GM10266 (cell line): ENCODE measurements around the gene FLOT2.

Experiments used
- DNase-seq: peaks from one replicate; pipeline ENCODE4 v3.0.0; 2012; ENCODE audit errors: extremely low spot score
- CTCF ChIP-seq: IDR thresholded peaks from 2 replicates; pipeline ENCODE4 v1.5.1; 2012; ENCODE audit warnings: mild to moderate bottlenecking, low read depth; ENCODE audit not compliant: control insufficient read depth, insufficient read depth; ENCODE audit errors: missing control alignments

The FLOT2 gene

GRCh38 chr17:28917029-28917428, 19.5 kb upstream of the FLOT2 start:
- TF ChIP-seq CTCF: no peak
- DNase-seq: no peak

GRCh38 chr17:28916302-28916934, 18.9 kb upstream of the FLOT2 start:
- DNase-seq: no peak
- peak; percentile 63 for TF ChIP-seq CTCF

- no peak for DNase-seq
- TF ChIP-seq CTCF: no peak
Observed at GRCh38 chr17:28912938-28913333, 15.4 kb upstream of the FLOT2 start.

GRCh38 chr17:28912281-28912937, 14.9 kb upstream of the FLOT2 start:
- no peak for TF ChIP-seq CTCF
- DNase-seq: no peak

- no peak for DNase-seq
- TF ChIP-seq CTCF: no peak
Observed at GRCh38 chr17:28911411-28912045, 14.0 kb upstream of the FLOT2 start.

- DNase-seq: no peak
- no peak for TF ChIP-seq CTCF
Observed at GRCh38 chr17:28910534-28910933, 13.0 kb upstream of the FLOT2 start.

GRCh38 chr17:28908640-28909167, 11.2 kb upstream of the FLOT2 start:
- DNase-seq: no peak
- TF ChIP-seq CTCF: no peak
